ENCODE data around the gene KRTAP5-10.
"Not testable (repeated sequence)": the region's sequence is repeated elsewhere in the genome, so short reads cannot be mapped to it uniquely, and the experiment has no call there.

Gene KRTAP5-10

DNA sequence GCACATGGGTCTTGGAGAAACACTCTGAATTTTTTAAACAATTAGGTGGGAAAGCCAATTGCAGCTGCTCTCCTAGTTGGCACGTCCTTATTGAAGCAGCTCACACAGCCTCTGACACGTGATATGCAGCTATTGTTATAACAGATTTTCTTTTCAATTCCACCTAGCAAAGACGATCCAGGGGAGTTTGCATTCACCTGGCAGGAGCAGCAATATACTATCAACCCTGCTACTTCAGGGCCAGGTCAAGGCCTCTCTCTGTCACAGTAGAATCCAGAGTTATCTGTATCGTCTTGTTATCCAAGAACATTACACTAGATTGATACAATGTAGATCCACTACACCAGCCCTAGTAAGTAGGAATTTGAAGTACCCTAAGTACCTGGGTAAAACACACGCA, 9.1 kb downstream of the KRTAP5-10 start:
- DNase-seq, result no peak

DNA sequence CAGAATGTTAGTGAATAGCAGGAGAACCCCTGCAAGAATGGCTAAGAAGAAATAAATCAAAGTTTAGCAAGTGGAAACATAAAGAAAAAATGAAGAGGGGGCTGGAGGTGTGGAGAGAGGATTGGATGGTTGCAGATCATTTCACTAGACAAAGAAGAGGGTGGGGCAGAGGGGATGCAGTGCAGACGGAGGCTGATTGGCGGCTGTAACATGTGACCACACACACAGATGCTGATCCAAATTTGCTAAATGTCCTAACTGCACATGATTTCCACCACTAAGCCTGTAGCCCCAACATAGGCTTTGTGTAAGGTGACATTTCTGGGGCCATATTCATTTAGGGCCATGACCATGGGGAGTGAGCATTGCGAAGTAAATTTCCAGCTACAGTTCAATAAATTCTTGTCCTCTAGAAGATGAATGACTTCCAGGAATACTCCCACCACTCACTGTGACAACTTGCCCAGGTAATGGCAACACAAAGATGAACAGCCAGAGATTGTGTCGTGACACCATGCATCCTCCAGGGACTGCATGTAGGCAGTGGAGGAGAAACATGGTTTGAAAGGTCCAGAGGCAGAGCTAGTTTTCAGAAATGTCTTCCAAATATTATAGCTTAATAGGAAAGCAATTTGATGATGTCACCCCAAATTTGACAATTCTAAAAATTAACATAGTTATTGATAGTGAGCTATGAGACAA, 10.5 kb downstream of the KRTAP5-10 start:
- no peak for DNase-seq

DNA sequence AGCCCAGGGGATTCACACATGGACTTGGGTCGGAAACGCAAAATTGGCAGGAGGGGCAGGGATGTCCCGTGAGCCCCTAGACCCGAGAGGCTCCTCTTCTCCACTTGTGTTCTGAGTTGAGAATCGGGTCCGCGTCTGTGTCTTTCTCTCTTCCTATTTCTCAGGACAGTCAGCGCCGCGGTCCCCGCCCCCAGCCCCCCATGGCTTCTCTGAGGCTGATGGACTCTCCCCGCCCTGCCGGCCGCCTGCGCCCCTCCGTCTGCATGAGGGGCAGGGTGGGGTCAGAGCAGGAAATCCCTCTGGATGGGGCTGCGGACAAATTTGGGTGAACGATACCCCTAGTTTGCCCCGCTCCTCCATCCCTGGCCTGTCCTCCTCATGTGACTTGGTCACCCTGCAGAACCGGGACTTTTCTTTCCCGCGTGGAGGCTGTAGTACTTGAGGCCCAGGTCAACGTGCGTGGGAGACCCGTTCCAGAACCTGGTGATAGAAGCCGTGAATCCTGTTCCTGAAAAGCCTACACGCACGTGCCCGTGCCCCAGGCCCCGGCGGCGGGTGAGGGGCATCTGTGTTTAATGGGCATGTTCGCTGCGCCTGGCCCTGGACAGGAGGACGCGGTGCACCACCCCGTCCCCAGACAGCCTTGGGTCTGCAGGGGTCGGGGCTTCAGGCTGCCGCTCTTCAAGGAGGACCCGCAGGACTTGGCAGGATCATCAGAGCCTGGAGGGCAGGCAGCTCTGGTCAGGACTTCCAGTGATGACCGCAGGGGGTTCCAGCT, 11.5 kb downstream of the KRTAP5-10 start:
- not testable (repeated sequence) for DNase-seq

DNA sequence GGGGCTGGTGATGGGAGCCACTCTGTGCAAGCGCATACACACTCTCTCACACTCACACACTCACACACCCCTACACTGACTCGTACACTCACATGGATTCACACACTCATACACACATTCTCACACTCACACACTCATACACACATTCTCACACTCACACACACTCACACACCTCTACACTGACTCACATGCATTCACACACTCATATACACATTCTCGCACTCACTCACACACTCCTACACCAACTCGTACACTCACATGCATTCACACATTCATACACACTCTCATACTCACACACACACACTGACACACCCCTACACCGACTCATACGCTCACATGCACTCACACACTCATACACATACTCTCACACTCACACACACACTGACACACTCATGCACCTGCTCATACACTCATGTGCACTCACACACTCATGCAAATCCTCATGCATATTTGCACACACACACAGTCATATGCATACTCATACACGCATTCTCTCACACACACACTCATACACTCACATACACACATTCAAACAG, 12.2 kb downstream of the KRTAP5-10 start:
- no peak for DNase-seq

DNA sequence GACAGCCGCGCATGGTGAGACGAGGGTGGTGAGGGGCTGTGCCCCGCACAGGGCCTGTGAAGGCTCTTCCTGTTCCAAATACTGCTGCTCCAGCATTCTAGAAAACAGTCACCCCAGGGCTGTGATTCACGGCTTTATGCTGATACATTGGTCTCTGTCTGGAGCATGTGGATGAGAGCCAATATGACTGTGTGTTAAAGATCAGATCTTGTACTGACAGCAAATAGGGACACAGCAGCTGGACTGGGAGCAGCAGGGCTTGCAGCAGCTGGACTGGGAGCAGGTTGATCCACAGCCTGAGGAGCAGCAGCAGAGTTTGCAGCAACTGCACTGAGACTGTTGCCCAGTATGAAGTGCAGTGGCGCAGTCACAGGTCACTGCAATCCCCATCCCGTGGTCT, 14.2 kb downstream of the KRTAP5-10 start:
- DNase-seq, result not testable (repeated sequence)

DNA sequence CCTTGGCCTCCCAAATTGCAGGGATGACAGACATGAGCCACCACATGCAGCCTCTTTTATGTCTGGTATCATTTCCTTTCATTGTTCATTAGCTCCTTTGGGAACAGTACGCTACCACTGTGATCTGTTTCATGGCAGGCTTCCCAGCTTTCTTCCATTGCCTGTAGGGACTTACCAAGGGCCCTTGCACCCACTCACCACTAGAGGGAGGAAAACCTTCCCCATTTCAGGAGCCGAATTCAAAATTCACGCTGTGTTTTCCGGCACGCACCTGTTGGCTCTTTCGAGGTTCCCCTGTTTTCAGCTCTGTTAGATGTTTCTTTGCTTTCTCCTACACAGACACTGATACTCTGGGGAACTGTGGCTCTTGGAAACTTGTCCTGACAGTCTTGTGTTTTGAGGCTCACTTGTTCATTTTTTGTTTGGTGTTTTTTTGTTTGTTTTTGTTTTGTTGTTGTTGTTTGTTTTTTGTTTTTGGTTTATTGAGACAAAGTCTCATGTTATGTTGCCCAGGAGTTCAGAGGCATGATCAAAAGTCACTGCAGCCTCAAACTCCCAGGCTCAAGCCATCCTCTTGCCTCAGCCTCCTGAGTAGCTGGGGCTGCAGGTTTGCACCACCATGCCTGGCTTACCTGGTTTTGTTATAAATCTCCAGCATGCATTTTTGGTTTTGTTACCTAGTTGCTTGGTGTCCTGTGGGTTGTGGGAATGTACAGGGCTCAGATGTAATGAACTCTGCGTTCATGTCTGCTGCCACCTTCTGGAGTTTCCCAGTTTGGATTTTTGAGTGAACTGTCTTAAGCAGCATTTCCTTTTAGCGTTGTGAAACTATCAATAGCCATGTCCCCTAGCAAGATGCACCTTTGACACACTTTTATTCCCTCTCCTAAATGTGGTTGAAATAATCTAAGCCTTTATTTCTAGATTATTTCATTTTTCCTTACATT, 15.0 kb downstream of the KRTAP5-10 start:
- DNase-seq, result no peak

DNA sequence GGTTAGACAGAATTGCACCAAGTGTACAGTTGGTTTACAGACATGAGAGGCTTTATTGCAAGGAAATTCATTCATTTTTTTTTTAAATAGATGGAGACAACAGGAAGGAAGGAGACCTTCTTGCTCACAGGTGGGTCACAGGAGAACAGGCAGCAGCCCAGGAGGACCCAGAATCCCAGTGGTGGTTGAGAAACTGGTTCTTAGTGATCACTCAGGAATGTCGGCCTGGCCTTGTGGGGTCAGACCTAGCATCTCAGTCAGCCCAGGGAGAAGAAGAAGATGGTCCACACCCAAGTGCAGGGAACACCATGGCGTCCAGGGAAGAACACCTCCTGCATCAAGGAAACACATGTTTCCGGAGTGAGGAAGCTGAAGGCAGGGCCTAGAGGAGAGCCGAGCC, 16.5 kb downstream of the KRTAP5-10 start:
- no peak for DNase-seq

DNA sequence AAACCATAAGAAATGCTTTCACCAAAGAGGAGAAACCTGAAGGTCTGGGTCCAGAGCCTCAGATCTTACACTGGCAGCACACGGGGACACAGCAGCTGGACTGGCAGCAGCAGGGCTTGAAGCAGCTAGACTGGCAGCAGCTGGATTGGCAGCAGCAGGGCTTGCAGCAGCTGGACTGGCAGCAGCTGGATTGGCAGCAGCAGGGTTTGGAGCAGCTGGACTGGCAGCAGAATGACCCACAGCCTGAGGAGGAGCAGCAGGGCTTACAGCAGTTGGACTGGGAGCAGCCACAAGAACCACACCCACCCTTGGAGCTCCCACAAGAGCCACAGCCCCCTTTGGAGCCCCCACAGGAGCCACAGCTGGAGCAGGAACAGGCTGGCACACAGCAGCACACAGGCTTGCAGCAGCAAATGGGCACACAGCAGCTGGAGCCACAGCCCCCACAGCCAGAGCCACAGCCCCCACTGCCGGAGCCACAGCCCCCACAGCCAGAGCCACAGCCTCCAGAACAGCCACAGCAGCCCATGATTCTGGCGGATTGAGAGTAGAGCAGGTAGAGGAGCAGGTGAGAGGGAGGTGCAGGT, 17.0 kb downstream of the KRTAP5-10 start, which contains the start of gene KRTAP5-11:
Gene KRTAP5-11 (minus strand): TSS at position 567 of the 587 bp plus-strand sequence. CDS start 38 bp downstream, at position 529.
- DNase-seq, result no peak

DNA sequence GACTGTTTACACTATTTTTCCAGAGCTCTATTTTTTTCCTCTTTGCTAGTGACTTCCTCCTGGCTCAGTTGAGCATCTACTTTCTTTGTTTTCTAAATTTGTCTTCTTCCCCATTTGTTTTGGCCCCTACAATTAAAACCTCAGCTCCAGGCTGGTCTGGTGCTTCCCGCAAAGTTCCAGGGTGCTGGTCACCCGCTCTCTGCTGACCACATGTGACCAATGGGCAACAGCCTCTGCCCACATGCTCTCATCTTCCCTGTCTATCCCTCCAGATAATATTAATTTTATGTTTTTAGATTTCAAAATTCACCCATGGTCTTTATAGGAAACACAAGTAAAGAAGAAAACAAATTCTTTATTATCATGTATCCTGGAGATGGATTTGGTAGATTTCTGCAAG, 17.6 kb downstream of the KRTAP5-10 start:
- not testable (repeated sequence) for DNase-seq

DNA sequence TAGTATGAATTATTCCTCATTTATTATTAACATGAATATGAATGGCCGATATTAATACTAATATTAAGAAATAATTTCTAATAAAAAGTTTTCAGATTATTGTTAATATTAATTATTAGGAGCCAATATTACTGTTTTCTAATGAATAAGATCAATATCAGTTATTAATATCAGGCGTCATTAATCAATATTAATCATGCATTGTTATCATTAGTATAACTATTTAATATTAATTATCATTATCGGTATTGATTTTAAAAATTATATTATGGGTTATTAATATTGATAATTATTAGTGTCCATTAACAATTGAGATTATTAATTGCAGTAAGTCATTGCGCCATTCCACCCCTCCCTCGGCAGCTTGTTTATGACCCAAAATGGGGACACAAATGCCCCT, 20.3 kb downstream of the KRTAP5-10 start:
- DNase-seq, result not testable (repeated sequence)

DNA sequence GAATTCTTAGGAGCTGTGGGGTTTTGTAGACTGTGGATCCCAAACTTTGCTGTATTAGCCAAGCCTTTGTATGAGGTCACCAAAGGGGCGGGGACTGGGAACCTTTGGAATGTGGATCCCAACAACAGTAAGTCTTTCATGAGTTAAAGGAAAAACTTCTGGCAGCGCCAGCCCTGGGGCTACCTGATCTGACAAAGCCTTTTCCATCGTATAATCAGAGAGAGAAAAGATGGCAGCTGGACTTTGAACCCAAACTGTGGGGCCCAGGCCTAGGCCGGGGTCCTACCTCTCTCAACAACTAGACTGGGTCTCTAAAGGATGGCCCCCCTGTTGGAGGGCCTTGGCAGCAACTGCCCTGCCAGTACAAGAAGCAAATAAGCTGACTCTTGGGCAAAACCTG, 23.0 kb downstream of the KRTAP5-10 start:
- DNase-seq, result not testable (repeated sequence)

DNA sequence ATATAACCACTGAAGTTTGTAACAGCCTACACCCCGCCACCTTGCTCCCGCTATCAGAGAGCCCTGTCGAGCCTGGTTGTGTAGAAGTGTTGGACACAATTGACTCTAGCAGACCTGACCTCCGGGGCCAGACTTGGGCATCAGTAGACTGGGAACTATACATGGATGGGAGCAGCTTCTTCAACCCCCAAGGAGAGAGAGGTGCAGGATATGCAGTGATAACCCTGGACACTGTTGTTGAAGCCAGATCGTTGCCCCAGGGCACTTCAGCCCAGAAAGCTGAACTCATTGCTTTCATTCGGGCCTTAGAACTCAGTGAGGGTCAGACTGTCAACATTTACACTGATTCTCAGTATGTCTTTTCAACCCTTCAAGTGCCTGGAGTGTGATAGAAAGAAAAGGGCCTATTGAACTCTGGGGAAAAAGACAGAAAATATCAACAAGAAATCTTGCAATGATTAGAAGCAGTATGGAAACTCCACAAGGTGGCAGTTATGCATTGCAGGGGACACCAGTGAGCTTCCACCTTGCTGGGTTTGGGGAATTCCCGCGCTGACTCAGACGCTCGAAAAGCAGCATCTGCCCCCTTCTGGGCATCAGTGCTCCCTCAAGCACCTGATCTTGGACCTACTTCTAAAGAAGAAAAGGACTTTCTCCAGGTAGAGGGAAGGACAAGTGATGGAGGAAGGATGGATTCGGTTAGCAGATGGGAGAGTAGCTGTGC, 23.6 kb downstream of the KRTAP5-10 start:
- peak; percentile 69 for DNase-seq

DNA sequence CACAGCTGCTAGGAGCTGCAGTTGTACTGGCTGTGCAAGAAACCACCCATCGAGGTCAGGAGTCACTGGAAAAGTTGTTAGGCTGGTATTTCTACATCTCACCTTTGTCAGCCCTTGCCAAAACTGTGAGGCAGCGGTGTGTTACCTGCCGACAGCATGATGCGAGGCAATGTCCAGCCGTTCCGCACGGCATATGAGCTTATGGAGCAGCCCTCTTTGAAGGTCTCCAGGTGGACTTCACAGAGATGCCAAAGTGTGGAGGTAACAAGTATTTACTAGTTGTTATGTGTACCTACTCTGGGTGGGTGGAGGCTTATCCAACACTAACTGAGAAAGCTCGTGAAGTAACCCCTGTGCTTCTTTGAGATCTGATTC, 24.2 kb downstream of the KRTAP5-10 start:
- DNase-seq, result not testable (repeated sequence)

DNA sequence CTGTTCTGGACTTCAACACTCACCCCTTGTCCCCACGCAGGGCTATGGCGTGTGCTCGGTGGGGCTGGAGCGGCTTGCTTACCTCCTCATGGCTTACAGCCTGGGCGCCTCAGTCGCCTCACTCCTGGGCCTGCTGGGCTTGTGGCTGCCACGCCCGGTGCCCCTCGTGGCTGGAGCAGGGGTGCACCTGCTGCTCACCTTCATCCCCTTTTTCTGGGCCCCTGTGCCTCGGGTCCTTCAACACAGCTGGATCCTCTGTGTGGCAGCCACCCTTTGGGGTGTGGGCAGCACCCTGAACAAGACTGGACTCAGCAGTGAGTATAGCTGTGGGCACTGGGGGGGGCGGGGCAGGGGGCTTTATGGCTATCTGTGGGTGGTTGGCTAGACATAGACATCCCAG, 37.9 kb downstream of the KRTAP5-10 start:
- DNase-seq, result not testable (repeated sequence)

DNA sequence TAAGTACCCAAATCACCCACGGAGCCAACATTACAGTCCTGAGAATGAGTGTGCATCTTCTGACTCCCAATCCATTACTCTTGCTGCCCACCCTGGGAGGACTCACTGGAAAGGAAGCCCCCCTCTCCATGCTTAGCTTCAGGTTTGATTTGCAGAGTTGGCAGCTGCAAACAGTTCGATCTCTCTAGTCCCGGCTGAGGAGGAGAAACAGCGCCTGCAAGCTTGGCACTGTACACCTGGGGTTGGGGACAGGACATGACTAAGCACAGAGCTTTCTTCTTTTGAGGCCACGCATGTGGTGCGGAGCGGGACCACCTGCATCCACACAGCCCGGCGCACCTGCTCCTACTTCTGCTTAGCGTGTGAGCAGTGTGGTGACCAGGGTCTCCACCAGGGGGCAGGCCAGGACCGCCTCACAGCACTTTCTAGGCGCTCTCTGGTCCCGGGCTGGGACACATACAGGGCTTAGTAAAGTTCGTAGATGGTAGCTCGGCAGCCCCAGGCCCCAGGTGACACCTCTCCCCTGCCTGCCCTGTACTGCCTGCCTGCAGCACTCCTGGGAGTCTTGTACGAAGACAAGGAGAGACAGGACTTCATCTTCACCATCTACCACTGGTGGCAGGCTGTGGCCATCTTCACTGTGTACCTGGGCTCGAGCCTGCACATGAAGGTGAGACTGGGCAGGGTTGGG, 39.6 kb downstream of the KRTAP5-10 start:
- DNase-seq, result not testable (repeated sequence)

DNA sequence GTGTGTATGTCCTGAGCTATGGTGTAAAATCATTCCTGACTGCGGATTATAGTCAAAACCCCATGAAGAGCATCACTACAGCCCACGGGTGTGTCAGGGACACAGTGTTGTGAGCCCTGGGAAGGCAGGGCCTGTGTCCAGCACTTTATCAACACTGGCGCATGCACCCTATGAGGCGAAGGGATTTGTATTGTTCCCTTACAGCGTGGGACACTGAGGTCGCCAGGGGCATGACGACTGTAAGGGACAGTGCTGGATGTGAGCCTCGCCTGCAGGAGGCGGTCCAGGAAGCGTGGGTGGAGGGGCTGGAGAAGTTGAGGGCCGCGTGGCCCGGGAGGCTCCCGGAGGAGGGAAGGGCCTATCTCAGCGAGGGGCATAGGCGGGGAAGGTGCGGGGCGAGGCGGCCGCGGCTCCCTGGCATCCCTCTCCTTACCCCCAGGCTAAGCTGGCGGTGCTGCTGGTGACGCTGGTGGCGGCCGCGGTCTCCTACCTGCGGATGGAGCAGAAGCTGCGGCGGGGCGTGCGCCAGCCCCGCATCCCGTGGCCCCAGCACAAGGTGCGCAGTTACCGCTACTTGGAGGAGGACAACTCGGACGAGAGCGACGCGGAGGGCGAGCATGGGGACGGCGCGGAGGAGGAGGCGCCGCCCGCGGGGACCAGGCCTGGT, 41.6 kb downstream of the KRTAP5-10 start:
- DNase-seq, result not testable (repeated sequence)

DNA sequence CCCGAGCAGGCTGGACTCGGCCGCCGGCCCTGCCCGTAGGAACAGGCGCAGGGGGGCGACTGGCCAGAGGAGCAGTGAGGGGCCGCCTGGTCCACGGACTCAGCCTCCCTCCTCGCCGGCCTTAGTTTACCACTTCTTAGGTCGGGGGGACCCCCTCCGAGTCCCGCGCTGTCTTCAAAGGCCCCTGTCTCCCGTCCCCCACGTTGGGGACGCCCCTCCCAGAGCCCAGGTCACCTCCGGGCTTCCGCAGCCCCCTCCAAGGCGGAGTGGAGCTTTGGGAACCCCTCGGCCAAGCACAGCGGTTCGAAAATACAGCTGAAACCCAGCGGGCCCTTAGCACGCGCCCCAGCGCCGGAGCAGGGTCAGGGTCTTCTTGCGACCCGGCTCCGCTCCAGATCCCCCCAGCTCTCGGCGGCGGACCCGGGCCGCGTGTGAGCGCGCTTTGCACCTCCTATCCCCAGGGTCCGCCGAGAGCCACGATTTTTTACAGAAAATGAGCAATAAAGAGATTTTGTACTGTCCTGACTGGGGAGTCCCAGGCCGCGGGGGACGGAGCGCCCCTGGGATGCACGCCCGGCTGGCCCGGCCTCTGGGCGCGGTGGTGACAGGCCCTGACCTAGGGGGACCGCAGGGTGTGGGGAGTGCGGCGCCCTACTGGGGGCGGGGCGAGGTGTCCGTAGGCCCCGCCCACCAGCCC, 42.3 kb downstream of the KRTAP5-10 start:
- not testable (repeated sequence) for DNase-seq

DNA sequence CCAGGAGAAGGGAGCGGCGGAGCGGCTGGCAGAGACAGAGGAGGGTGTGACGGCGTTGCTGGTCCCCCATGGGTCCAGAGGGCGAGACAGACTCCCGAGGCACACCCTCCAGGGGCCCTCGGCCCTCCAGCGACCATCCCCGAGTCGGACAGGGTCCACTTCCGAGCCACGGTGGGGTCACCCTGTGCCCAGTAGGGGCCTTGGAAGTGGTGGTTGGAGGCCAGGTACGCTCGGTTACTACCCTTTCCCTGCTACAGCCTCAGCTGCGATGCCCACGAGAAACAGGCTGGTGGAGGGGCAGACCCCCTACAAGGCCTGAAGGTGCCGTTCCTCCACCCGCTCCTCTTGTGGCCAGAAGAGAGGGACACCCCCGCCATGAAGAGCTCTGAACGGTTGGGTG, 42.9 kb downstream of the KRTAP5-10 start:
- not testable (repeated sequence) for DNase-seq

DNA sequence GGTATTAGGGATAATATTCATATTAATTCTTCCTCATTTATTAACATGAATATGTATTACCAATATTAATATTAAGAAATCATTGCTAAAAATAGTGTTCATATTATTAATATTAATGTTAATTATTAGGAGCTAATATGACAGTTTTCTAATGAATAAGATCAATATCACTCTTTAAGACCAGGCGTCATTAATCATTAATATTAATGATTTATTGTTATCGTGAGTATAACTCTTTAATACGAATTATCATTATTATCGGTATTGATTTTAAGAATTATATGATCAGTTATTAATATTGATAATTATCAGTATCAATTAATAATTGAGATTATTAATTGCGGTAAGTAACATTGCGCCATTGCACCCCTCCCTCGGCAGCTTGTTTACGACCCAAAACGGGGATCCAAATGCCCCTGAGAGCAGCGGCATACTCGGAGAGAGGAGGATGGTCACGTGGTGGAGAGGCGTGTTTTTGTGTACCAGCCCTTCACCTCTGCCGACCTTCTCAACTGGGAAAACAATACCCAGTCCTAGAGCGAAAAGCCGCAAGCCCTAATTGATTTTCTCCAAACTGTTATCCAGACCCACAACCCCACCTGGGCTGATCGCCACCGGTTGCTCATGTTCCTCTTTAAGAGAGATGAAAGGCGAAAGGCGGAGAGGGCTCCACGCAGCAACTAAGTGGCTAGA, 46.0 kb downstream of the KRTAP5-10 start:
- DNase-seq, result not testable (repeated sequence)

All from activated CD8-positive, alpha-beta memory T cell treated with anti-CD3 and anti-CD28 coated beads, Interleukin-2, amount 50 U/mL, for 48 hours (primary cell).